HS-27A (cell line): ENCODE results near the gene PYGB.
"Not testable (repeated sequence)": the region's sequence is repeated elsewhere in the genome, so short reads cannot be mapped to it uniquely, and the experiment has no call there.

Experiments used
- DNase-seq: peaks from one replicate; pipeline ENCODE4 v3.0.0-alpha.2; 2012; ENCODE audit warnings: low read depth, missing footprints

PYGB gene

GRCh38 chr20:25314497-25315417 lies 66.9 kb downstream of the PYGB start:
- no peak for DNase-seq

GRCh38 chr20:25315418-25316210 lies 67.7 kb downstream of the PYGB start:
- DNase-seq: no peak

DNA sequence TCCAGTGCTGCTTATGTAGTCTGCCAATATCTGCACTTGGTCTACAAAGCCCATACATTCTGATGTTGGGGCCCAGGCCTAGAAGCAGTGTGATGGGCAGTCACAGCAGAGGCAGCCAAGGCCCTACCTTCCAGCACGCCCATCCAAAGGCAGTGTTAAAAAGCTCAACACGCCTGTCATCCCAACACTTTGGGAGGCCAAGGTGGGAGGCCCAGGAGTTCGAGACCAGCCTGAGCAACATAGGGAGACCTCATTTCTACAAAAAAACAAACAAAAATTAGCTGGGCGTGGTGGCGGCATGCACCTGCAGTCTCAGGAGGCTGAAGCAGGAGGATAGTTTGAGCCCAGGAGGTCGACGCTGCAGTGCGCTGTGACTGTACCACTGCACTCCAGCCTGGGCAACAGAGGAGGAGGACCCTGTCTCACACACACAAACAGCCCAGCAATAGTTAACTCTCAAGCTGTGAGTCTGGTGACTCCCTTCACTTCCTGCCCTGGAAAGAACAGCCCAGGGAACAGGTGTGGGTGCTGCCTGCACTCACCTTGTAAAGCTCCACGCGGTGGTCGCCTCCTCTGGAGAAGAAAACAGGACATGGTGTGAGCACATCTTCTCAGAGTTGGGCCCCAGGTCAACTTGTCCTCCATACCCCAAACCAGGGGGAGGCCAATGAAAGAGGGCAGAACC lies 68.8 kb downstream of the PYGB start:
- DNase-seq: no peak

DNA sequence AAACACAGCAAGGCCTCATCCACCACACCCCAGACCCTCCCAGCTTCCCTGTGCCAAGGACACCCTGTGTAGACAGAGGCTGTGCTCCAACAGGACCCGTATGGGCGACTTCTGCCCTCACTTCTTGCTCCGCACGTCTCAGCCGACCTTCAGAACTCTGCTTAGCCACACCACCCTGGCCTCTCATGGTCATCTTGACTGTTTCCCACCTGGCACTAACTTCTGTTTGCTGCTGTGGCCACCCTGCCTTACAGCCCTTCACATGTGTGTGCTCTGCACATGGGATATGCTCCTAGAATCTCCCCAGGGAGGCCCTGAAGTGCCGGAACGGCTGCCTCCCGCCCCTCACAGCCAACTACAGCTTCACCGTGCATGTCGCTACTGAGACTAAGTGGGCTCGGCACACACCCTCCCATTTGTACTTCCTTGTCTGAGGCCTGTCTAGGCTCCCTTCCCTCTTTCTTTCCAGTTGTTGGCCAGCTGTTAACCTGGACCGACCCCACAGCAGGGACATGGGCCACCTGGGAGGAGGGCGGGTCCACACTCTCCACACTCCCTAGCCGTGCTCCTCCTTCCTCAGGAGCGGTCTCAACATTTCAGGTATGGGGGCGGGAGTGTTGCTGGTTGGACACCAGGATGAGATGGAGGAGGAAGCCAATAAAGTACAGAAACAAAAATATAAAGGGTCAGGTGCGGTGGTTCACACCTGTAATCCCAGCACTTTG lies 69.6 kb downstream of the PYGB start:
- DNase-seq: no peak

- no peak for DNase-seq
Measured at GRCh38 chr20:25318471-25319240, 70.8 kb downstream of the PYGB start.

GRCh38 chr20:25319241-25320034 lies 71.6 kb downstream of the PYGB start:
- no peak for DNase-seq

GRCh38 chr20:25320035-25320800 lies 72.3 kb downstream of the PYGB start:
- no peak for DNase-seq

DNA sequence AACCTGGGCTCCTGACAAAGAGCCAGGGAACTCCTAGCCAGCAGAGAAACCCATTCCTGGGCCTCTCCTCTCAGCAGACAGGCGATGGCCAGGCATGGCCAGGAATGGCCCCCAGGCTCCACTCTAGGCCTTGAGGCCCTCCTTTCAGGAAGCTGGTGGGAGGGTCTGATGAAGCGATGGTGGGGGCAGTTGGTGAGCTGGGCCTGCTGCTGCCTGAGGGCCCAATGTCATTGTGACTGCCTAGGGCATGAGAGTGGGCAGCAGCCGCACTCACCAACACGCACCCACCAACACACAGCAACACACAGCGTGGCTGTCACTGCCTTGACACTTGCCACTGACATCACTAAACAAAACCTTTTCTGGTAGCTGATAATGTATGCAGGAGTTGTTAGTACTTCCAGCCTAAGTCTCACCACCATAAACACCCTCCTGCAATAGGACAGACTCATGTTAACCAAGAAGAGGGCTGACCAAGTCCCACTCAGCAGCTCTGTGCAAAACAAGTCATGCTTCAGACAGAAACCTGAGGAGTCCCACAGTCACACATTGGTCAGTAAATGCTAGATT lies 73.5 kb downstream of the PYGB start:
- DNase-seq: no peak

DNA sequence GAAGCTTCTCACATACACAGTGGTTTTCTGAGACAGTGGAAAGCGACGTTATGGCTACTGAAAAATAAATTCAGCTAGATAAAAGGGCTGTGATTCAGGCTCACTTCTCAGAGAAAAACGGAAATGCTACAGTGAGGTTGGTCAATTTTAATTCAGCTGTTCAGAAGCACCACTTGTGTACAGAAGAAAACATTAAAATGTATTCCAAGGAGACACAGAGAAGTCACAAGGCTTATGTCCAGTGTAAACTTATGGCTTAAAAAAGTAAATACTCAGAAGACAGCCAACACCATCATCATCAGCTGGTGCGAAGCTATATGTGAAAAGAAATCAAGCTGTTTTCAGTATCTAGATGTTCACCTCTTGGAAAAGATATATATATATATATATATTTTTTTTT lies 74.1 kb downstream of the PYGB start:
- DNase-seq: no peak

DNA sequence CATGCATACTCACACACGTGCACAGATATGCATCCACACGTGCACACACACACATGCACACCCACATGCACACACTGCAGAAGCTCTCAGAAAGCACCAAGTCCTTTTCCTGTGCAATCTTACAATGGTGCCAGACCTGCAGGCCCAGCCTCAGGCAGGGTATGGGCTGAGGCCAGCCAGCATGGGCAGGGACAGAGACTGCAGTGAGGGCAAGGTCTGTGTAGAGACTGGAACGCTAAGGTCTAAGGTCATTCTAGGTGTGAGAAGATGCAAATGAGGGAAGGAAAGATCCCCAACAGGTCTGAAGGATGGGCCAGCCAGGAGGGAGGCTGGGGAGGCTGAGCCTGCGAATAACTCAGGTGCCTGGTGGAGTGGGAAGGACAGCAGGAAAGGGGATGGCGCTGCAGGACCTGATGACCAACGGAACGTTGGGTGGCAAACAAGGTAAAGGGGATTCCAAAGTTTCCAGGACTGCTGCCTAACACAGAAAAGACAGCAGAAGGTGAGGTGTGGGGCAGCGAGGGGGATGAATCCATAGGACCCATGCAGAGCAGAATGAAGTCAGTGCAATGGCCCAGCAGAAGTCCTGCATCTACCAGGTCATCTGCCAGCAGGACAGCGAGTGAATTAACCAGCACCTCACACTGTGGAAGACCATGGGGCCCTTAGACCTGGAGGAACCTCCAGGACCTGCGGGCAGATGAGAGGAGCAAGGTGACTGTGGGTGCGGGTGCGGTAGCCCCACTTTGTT lies 75.8 kb downstream of the PYGB start:
- DNase-seq: no peak

GRCh38 chr20:25324412-25324811 lies 76.5 kb downstream of the PYGB start:
- no peak for DNase-seq

- no peak for DNase-seq
Measured at GRCh38 chr20:25325073-25325472, 77.2 kb downstream of the PYGB start.

DNA sequence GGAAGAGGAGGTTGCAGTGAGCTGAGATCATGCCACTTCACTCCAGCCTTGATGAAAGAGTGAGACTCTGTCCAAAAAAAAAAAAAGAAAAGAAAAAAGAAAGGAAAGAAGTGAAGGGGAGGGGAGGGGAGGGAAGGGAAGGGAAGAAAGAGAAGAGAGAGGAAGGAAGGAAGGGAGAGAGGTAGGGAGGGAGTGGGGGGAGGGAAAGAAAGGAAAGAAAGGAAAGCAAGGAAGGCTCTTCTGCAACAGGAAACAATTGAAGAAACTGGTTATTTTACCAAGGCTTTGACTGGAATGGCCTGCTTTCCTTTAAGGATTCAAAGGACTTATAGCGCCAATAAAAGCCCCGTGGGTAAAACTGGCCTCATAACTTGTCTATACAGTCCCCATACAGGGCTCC lies 78.1 kb downstream of the PYGB start:
- DNase-seq: no peak

DNA sequence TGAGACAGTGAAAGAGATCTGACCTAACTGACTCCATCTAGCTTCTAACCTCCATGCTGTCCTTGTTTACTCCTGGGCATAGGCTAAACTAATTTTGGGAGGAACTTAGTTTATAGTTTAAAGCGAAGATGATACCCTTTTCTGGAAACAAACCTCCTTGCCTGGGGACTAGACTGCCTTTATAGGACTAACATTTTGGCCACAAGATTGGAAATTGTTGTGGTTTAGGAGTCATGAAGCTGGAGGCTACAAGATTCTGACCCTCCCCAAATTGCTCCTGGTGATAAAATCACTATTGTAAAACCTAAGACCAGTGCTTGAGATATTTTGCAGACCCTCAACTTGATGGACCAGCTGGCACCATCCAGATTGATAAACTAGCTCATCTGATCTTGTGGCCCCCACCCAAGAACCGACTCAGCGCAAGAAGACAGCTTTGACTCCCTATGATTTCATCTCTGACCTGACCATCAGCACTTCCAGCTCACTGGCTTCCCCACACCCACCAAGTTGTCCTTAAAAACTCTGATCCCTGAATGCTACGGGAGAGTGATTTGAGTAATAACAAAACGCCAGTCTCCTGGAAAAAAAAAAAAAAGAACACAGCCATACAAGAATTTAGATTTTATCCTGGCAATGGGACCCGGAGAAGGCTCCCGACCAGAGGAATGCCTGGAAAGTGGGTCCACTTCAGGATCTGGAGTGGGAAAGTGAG lies 79.8 kb downstream of the PYGB start:
- no peak for DNase-seq

DNA sequence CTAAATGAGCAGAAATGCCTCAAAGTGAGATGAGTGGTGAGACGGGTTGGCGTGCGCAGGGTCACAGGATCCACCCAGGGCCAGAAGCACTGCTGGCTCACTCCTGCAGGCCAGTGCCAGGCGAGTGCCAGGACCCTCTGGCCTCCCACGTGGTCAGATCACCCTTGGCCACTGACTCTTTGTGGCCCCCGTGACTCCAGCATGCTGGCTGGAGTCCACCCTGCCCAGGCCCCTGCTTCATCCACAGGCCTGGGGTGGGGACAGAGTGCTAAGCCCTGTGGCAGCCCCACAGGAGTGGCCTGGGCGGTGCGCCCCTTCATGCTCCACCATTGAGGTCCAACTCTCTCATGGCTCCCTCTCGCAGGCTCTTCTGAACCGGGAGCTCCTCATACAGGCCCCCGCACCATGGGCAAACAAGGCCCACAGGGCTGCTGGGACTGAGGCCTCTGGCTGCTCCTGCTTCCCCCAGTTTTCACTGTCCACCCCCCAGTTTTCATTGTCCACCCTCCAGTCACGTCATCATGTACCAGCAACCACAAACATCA lies 81.1 kb downstream of the PYGB start:
- DNase-seq: no peak

- not testable (repeated sequence) for DNase-seq
Measured at GRCh38 chr20:25334972-25335371, 87.1 kb downstream of the PYGB start.
